ENCODE data around the gene XRCC1. TPM values are rescaled to one million over a fixed set of nuclear protein-coding genes. Genes with fewer than 3 reads are reported as not detected.
"Not testable (repeated sequence)": the region's sequence is repeated elsewhere in the genome, so short reads cannot be mapped to it uniquely, and the experiment has no call there.

Gene XRCC1
- polyA plus RNA-seq, 1 donor from 2014 or later: 23.6 TPM

DNA sequence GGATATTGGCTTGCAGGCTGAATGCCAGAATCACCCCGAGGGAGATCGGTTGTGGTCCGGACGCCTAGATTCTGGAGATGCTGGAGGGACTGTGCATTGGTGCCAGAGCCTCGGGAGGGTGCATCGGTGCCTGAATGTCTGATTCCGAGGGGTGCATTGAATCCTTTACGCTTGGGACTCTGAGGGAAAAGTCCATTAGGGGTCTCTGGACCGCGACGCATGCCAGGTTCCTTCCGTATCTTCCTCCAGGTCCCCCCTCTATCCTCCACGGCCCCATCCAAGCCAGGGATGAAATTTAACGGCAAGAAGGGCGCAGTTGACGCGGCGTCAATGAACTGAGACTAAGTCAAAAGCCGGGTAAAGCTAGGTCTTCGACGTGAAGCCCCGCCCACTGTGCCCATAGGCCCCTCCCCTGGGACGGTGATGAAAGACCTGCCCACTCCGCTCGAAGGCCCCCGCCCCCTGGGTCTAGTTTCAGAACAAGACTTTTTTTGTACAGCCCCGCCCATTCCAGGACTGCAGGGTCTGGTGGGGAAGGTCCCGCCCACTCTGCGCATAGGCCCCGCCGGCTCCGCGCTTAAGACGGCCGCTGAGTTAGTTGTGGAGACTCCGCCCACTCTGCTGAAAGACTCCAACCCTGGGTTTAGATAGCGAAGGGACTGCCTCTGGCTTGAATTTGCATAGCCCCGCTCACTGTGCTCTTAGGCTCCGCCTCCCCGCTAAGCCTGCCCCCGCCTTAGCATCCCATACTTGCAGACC, 41.6 kb downstream of the XRCC1 start:
- Mint-ChIP-seq H3K36me3 (peaks cover 5% of the 10 kb centered on the region), H3K27me3 (no peaks in the 10 kb centered on the region), H3K9me3 (peaks cover 0 to 5% (median 2%) of the 10 kb centered on the region in 3 donors), H3K4me1 (peaks cover 6 to 14% (median 12%) of the 10 kb centered on the region in 3 donors), H3K4me3 (peak overlapping the region; percentile 92 to 98 (median 95)), H3K27ac (peak overlapping the region; percentile 76 to 97 (median 96))

GRCh38 chr19:43532962-43533545, 42.3 kb downstream of the XRCC1 start, which contains the start of gene ZNF575:
ZNF575 (plus strand) TSS chr19:43533188; CDS start chr19:43534423, 1,235 bp downstream.
- Mint-ChIP-seq H3K27ac (peak within 1 kb of the TSS; percentile 76 to 97 (median 96)), H3K4me1 (peaks cover 6 to 14% (median 12%) of the 10 kb centered on the region in 3 donors), H3K4me3 (peak within 1 kb of the TSS; percentile 92 to 98 (median 96)), H3K36me3 (no peaks in the 10 kb centered on the region), H3K9me3 (no peaks in the 10 kb centered on the region), H3K27me3 (no peaks in the 10 kb centered on the region)

DNA sequence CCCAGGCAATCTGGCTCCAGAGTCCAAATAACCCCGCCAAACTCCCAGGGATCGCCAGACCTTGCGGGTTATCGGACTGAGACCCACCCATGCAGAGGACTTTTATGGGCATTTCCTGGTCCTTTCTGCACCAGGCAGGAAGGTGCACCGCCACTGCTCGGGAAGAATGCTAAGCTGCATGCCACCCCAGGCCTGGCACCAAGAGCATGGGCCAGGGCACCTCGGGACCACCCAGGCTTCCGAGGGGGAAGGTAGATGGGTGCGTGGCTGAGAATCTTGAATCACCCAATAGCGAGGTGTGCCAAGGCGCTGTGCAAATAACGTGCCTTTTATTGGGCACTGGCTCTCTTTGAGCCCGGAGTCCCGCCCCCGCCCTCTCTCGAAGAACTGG, 42.8 kb downstream of the XRCC1 start:
- Mint-ChIP-seq H3K9me3 (no peaks in the 10 kb centered on the region), H3K27me3 (no peaks in the 10 kb centered on the region), H3K27ac (peak overlapping the region; percentile 76 to 96 (median 96)), H3K4me1 (peaks cover 6 to 14% (median 12%) of the 10 kb centered on the region in 3 donors), H3K4me3 (peak overlapping the region; percentile 92 to 97 (median 94)), H3K36me3 (no peaks in the 10 kb centered on the region)

GRCh38 chr19:43527860-43528622, 47.3 kb downstream of the XRCC1 start:
- no peaks in the 10 kb centered on the region for H3K27me3 Mint-ChIP-seq
- peak overlapping the region in 3 of 4 donors; percentile 16 to 96 (median 63) for H3K4me3 Mint-ChIP-seq
- H3K27ac Mint-ChIP-seq: no peak overlapping the region
- peaks cover 6 to 22% (median 11%) of the 10 kb centered on the region in 3 donors for H3K4me1 Mint-ChIP-seq
- H3K9me3 Mint-ChIP-seq: no peaks in the 10 kb centered on the region
- no peaks in the 10 kb centered on the region for H3K36me3 Mint-ChIP-seq

- peaks cover 6 to 19% (median 6%) of the 10 kb centered on the region in 3 donors for H3K4me1 Mint-ChIP-seq
- H3K4me3 Mint-ChIP-seq: peak within 1 kb of the TSS; percentile 63 to 96 (median 90)
- no peaks in the 10 kb centered on the region for H3K9me3 Mint-ChIP-seq
- no peaks in the 10 kb centered on the region for H3K27me3 Mint-ChIP-seq
- H3K27ac Mint-ChIP-seq: peak within 1 kb of the TSS in 2 of 3 donors; percentile 4 to 86
- no peaks in the 10 kb centered on the region for H3K36me3 Mint-ChIP-seq
These were observed 48.2 kb downstream of the XRCC1 start, which contains the start of gene ETHE1 for GRCh38 chr19:43526884-43527859. ETHE1 (minus strand) TSS chr19:43527201; CDS start chr19:43527177, 24 bp downstream.

- Mint-ChIP-seq H3K9me3 (no peaks in the 10 kb centered on the region), H3K36me3 (no peaks in the 10 kb centered on the region), H3K27me3 (no peaks in the 10 kb centered on the region), H3K4me3 (peak overlapping the region; percentile 63 to 96 (median 90)), H3K27ac (peak overlapping the region in 2 of 3 donors; percentile 4 to 86), H3K4me1 (peaks cover 6 to 19% (median 6%) of the 10 kb centered on the region in 3 donors)
These were observed 49.2 kb downstream of the XRCC1 start for GRCh38 chr19:43525836-43526771.

- Mint-ChIP-seq H3K4me1 (peaks cover 6 to 19% (median 6%) of the 10 kb centered on the region in 3 donors), H3K36me3 (no peaks in the 10 kb centered on the region), H3K27me3 (no peaks in the 10 kb centered on the region), H3K4me3 (peak overlapping the region; percentile 63 to 96 (median 90)), H3K27ac (peak overlapping the region; percentile 0 to 64 (median 1)), H3K9me3 (no peaks in the 10 kb centered on the region)
These were observed 50.1 kb downstream of the XRCC1 start for GRCh38 chr19:43524922-43525835.

DNA sequence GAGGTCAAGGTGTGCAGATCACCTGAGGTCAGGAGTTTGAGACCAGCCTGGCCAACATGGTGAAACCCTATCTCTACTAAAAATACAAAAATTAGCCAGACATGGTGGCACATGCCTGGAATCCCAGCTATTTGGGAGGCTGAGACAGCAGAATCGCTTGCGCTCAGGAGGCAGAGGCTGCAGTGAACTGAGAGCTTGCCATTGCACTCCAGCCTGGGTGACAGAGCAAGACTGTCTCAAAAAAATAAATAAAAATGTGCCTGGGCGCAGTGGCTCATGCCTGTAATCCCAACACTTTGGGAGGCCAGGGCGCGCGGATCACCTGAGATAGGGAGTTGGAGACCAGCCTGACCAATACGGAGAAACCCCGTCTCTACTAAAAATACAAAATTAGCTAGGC, 51.6 kb downstream of the XRCC1 start:
- not testable (repeated sequence) for H3K9me3 Mint-ChIP-seq, H3K27ac Mint-ChIP-seq, H3K36me3 Mint-ChIP-seq, H3K27me3 Mint-ChIP-seq, H3K4me3 Mint-ChIP-seq
- H3K4me1 Mint-ChIP-seq: peaks cover 13 to 24% (median 13%) of the 10 kb centered on the region in 3 donors

DNA sequence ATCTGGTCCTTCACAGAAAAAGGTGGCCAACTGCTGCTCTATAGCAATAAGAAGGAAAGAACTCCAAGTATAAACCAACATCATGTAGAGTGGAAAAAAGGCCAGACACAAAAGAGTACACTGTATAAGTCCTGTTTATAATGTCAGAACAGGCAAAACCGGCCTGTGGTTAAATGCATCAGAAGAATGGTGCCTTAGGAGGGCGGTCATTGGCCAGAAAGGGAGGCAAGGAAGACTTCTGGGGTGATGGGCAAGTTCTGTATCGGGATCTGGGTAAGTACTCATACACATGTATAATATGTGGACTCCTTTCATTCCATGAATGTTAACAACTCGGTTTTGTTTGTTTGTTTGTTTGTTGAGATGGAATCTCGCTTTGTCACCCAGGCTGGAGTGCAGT, 52.4 kb downstream of the XRCC1 start:
- Mint-ChIP-seq H3K27me3 (no peaks in the 10 kb centered on the region), H3K4me3 (no peak overlapping the region), H3K27ac (no peak overlapping the region), H3K4me1 (peaks cover 19 to 27% (median 20%) of the 10 kb centered on the region in 3 donors), H3K36me3 (no peaks in the 10 kb centered on the region), H3K9me3 (no peaks in the 10 kb centered on the region)

- no peaks in the 10 kb centered on the region for H3K9me3 Mint-ChIP-seq
- peak overlapping the region; percentile 1 to 50 (median 34) for H3K27ac Mint-ChIP-seq
- no peaks in the 10 kb centered on the region for H3K27me3 Mint-ChIP-seq
- peaks cover 11 to 15% (median 13%) of the 10 kb centered on the region in 3 donors for H3K4me1 Mint-ChIP-seq
- H3K36me3 Mint-ChIP-seq: no peaks in the 10 kb centered on the region
- H3K4me3 Mint-ChIP-seq: peak overlapping the region; percentile 14 to 90 (median 48)
These were observed 55.8 kb downstream of the XRCC1 start for GRCh38 chr19:43519436-43520088.

- Mint-ChIP-seq H3K4me1 (peaks cover 11 to 15% (median 13%) of the 10 kb centered on the region in 3 donors), H3K27me3 (no peaks in the 10 kb centered on the region), H3K36me3 (no peaks in the 10 kb centered on the region), H3K27ac (peak overlapping the region; percentile 59 to 92 (median 85)), H3K9me3 (no peaks in the 10 kb centered on the region), H3K4me3 (peak overlapping the region in 3 of 4 donors; percentile 63 to 90 (median 73))
These were observed 57.3 kb downstream of the XRCC1 start for GRCh38 chr19:43518051-43518450.

- H3K27ac Mint-ChIP-seq, H3K36me3 Mint-ChIP-seq, H3K4me3 Mint-ChIP-seq: not testable (repeated sequence)
These were observed 62.9 kb downstream of the XRCC1 start for GRCh38 chr19:43512399-43512798.

More at GRCh38 chr19:43512399-43512798, 62.9 kb downstream of the XRCC1 start:
- H3K27me3 Mint-ChIP-seq, H3K4me1 Mint-ChIP-seq, H3K9me3 Mint-ChIP-seq: not testable (repeated sequence)
